ENCODE measurements around the gene BACH2.
A peak's percentile ranks its signal among the peaks of the same experiment; 100 is the strongest.

BACH2 gene

GRCh38 chr6:90199900-90200299, 96.7 kb downstream of the BACH2 start:
- no peak overlapping the region for H3K27ac ChIP-seq (replicated peaks)
- no peak for DNase-seq (ENCODE audit: low read depth in 1 of 2, low spot score in 1 of 2)
- no peak overlapping the region for H3K4me3 ChIP-seq (replicated peaks; ENCODE audit: insufficient read depth, low read length)
- no peaks in the 10 kb centered on the region for H3K27me3 ChIP-seq (ENCODE audit: insufficient read depth, poor library complexity, severe bottlenecking)
- TF ChIP-seq SPI1 (IDR thresholded peaks at IDR 0.05; ENCODE audit: borderline replicate concordance, low read depth) (no peak), CTCF (IDR thresholded peaks at IDR 0.05; ENCODE audit: insufficient read depth, low read length) (no peak), POLR2AphosphoS5 (IDR thresholded peaks at IDR 0.05; ENCODE audit: low read depth) (no peak), REST (IDR thresholded peaks at IDR 0.05; ENCODE audit: insufficient replicate concordance, low read depth) (no peak), GABPA (IDR thresholded peaks at IDR 0.05; ENCODE audit: low read depth) (no peak)

GRCh38 chr6:90198758-90199425, 97.8 kb downstream of the BACH2 start:
- no peak for TF ChIP-seq REST (IDR thresholded peaks at IDR 0.05; ENCODE audit: insufficient replicate concordance, low read depth)
- TF ChIP-seq CTCF (IDR thresholded peaks at IDR 0.05; ENCODE audit: insufficient read depth, low read length): no peak
- TF ChIP-seq SPI1 (IDR thresholded peaks at IDR 0.05; ENCODE audit: borderline replicate concordance, low read depth): no peak
- TF ChIP-seq POLR2AphosphoS5 (IDR thresholded peaks at IDR 0.05; ENCODE audit: low read depth): no peak
- TF ChIP-seq GABPA (IDR thresholded peaks at IDR 0.05; ENCODE audit: low read depth): no peak
- Histone ChIP-seq H3K27me3 (ENCODE audit: insufficient read depth, poor library complexity, severe bottlenecking) (no peaks in the 10 kb centered on the region), H3K4me3 (replicated peaks; ENCODE audit: insufficient read depth, low read length) (no peak overlapping the region), H3K27ac (replicated peaks) (no peak overlapping the region)
- no peak for DNase-seq (ENCODE audit: low read depth in 1 of 2, low spot score in 1 of 2)

GRCh38 chr6:90197854-90198496, 98.7 kb downstream of the BACH2 start:
- no peak overlapping the region for H3K4me3 ChIP-seq (replicated peaks; ENCODE audit: insufficient read depth, low read length)
- no peaks in the 10 kb centered on the region for H3K27me3 ChIP-seq (ENCODE audit: insufficient read depth, poor library complexity, severe bottlenecking)
- no peak overlapping the region for H3K27ac ChIP-seq (replicated peaks)
- peak; percentile 55 to 78 for DNase-seq (ENCODE audit: low read depth in 1 of 2, low spot score in 1 of 2)
- TF ChIP-seq SPI1 (IDR thresholded peaks at IDR 0.05; ENCODE audit: borderline replicate concordance, low read depth) (no peak), CTCF (IDR thresholded peaks at IDR 0.05; ENCODE audit: insufficient read depth, low read length) (no peak), POLR2AphosphoS5 (IDR thresholded peaks at IDR 0.05; ENCODE audit: low read depth) (peak; percentile 30; the same call in 1 of the 2 replicates), REST (IDR thresholded peaks at IDR 0.05; ENCODE audit: insufficient replicate concordance, low read depth) (no peak)
